Measurements from ENCODE around the gene WSB2.
"Not testable (repeated sequence)": the region's sequence is repeated elsewhere in the genome, so short reads cannot be mapped to it uniquely, and the experiment has no call there.

The WSB2 gene

DNA sequence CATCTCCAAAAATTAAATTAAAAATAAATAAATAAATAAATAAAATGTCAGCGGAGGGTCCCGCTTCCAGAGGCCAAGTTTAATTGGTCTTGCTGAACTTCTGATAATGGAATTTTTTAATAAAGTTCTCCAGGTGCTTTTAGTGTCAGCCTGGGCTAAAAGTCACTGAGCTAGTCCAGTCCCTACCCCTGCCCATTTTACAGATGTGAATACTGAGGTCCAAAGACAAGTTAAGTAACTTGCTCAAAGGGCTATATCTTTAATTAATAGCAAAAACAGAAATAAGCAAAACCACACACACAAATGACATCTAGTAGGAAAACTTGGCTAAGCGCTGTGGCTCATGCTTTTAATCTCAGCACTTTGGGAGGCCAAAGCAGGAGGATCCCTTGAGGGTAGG, 50.1 kb downstream of the WSB2 start:
- TF ChIP-seq, protein P1, sequence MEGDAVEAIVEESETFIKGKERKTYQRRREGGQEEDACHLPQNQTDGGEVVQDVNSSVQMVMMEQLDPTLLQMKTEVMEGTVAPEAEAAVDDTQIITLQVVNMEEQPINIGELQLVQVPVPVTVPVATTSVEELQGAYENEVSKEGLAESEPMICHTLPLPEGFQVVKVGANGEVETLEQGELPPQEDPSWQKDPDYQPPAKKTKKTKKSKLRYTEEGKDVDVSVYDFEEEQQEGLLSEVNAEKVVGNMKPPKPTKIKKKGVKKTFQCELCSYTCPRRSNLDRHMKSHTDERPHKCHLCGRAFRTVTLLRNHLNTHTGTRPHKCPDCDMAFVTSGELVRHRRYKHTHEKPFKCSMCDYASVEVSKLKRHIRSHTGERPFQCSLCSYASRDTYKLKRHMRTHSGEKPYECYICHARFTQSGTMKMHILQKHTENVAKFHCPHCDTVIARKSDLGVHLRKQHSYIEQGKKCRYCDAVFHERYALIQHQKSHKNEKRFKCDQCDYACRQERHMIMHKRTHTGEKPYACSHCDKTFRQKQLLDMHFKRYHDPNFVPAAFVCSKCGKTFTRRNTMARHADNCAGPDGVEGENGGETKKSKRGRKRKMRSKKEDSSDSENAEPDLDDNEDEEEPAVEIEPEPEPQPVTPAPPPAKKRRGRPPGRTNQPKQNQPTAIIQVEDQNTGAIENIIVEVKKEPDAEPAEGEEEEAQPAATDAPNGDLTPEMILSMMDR (IDR thresholded peaks at IDR 0.05; ENCODE audit: borderline replicate concordance, control extremely low read depth, extremely low read depth, insufficient read depth, missing control alignments): no peak
- DNase-seq (ENCODE audit: low spot score): no peak
- in situ Hi-C loops (cut with MboI; ENCODE audit: low sequenced_read_pairs, unreplicated experiment): no loop called here

DNA sequence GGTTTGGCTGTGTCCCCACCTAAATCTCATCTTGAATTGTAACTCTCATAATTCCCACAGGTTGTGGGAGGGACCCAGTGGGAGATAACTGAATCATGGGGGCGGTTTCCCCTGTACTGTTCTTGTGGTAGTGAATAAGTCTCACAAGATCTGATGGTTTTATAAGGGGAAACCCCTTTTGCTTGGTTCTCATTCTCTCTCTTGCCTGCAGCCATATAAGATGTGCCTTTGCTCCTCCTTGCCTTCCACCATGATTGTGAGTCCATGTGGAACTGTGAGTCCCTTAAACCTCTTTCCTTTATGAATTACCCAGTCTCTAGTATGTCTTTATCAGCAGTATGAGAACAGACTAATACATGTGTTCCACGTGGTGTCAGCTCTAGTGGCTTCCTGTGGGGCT, 61.2 kb downstream of the WSB2 start:
- DNase-seq (ENCODE audit: low spot score); in situ Hi-C loops (cut with MboI; ENCODE audit: low sequenced_read_pairs, unreplicated experiment): not testable (repeated sequence)

DNA sequence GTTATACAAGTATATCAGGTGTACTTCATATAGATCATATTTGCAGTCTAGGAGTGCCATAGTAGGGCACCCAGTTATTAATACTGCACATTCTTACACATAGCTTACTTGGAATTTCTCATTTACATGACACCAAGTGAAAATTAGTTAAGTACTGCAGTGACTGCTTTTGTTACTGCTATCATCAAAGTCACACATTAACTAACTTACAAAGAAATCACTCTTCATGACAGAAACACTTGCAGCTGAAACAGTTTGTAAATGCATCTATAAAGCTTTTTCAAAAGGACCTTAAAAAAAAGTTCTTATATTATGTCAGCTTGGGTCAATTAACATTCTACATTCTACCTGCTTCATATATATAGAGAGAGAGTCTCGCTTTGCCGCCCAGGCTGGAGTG, 62.3 kb downstream of the WSB2 start:
- in situ Hi-C loops (cut with MboI; ENCODE audit: low sequenced_read_pairs, unreplicated experiment): no loop called here
- TF ChIP-seq, protein P1 (IDR thresholded peaks at IDR 0.05; ENCODE audit: borderline replicate concordance, control extremely low read depth, extremely low read depth, insufficient read depth, missing control alignments): no peak
- no peak for DNase-seq (ENCODE audit: low spot score)

DNA sequence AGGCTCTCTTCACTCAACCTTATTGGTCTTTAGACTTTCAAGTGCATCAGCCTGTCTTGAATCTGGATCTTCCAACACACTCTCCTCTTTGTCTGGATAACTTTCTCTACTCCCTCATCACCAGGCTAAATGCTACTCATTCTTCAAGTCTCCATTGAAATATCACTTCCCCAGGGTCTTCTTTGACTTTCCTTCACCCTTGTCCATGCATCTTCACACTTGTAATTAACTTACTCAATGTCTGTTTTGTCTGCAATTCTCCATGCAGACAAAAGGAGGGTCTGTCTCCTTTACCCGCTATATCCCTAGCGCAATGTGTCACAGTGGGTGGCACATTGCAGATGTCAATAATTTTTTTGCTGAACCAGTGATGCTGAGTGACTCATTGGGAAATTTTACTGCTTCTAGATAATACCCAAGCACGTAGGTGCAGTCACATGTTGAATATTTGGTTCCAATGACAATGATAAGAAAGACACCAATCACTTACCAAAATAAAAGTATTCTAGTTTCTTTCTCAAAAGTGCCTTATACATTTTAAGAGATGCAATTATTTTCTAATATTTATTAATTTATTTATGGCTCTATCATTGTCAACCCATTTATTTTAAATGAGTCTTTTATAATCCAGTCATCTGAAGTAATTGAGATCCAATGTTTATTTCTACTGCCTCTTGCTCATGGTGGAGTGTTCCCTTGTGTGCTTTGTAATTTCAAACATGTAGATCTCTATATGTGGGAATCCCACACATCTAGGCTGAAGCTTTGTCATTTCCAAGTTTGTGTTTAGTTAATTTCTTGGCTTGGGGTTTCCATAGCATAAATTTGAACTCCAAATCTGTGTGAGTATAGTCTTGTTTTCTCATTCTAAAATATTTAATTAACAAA, 66.2 kb downstream of the WSB2 start:
- in situ Hi-C loops (cut with MboI; ENCODE audit: low sequenced_read_pairs, unreplicated experiment): no loop called here
- no peak for DNase-seq (ENCODE audit: low spot score)
- TF ChIP-seq, protein P1 (IDR thresholded peaks at IDR 0.05; ENCODE audit: borderline replicate concordance, control extremely low read depth, extremely low read depth, insufficient read depth, missing control alignments): no peak

DNA sequence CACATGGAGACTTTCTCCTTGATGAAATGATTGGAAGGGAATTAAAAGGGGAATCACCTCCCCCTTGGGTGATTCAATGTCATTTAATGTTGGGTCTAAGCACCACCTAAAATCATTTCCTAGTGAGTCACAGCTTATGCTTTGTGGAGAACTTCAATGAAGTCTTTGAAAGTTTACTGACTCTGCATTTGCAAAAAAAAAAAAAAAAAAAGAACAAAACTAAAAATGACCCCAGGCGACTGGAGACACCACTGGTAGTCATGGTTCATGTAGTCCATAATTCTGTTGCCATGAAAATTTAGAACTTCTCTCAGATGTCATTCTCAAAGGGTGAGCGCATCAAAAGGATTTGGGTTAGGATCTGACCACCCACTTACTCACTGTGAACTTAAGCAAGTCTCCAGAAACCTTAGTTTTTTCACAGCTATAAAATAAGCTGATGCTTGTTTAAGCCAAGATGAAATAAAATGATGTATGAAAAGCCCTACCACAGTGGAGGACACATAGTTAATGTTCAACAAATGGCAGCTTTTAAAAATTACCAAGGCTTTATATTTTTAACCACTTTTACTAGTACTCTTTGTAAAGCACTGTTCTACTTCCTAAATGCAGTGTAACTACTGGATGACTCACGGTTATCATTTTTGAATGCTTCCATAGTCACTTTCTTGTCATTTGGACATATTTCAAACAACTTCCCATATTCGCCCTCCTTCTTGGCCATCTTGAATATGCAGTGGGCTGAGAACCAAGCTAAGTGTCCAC, 74.1 kb downstream of the WSB2 start:
- TF ChIP-seq, protein P1 (IDR thresholded peaks at IDR 0.05; ENCODE audit: borderline replicate concordance, control extremely low read depth, extremely low read depth, insufficient read depth, missing control alignments): no peak
- in situ Hi-C loops (cut with MboI; ENCODE audit: low sequenced_read_pairs, unreplicated experiment): no loop called here
- no peak for DNase-seq (ENCODE audit: low spot score)

DNA sequence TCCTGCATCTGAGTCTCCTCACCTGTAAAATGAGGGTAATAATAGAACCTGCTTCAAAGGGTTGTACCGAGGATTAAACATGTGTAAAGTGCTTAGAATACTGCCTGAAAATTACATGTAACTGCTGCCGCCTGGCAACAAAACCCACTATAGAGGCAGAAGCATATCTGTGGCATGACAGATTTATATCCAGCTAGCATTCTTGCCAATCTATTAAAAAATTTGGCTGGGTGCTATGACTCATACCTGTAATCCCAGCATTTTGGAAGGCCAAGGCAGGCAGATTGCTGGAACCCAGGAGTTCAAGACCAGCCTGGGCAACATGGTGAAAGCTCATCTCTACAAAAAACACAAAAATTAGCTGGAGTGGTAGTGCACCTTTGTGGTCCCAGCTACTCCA, 75.8 kb downstream of the WSB2 start:
- no peak for DNase-seq (ENCODE audit: low spot score)
- TF ChIP-seq, protein P1 (IDR thresholded peaks at IDR 0.05; ENCODE audit: borderline replicate concordance, control extremely low read depth, extremely low read depth, insufficient read depth, missing control alignments): no peak

More for the DNA sequence above, 75.8 kb downstream of the WSB2 start:
- in situ Hi-C loops (cut with MboI; ENCODE audit: low sequenced_read_pairs, unreplicated experiment): no loop called here
